ENCODE results near the gene PLCL2.

The PLCL2 gene

GRCh38 chr3:17011728-17012338 is 127.1 kb downstream of the PLCL2 start:
- DNase-seq (ENCODE audit: low spot score) = no peak

- DNase-seq (ENCODE audit: low spot score) = peak; percentile 7
Observed at GRCh38 chr3:17013050-17013449, 128.3 kb downstream of the PLCL2 start.

- DNase-seq (ENCODE audit: low spot score) = no peak
Observed at GRCh38 chr3:17013571-17013970, 128.8 kb downstream of the PLCL2 start.

GRCh38 chr3:17014284-17014683 is 129.5 kb downstream of the PLCL2 start:
- DNase-seq (ENCODE audit: low spot score) = no peak

- no peak for DNase-seq (ENCODE audit: low spot score)
Observed at GRCh38 chr3:17014709-17015108, 130.0 kb downstream of the PLCL2 start.

- no peak for DNase-seq (ENCODE audit: low spot score)
Observed at GRCh38 chr3:17021614-17022013, 136.9 kb downstream of the PLCL2 start.

GRCh38 chr3:17023006-17023664 is 138.4 kb downstream of the PLCL2 start:
- DNase-seq (ENCODE audit: low spot score) = no peak

- no peak for DNase-seq (ENCODE audit: low spot score)
Observed at GRCh38 chr3:17025594-17026139, 140.9 kb downstream of the PLCL2 start.

GRCh38 chr3:17027318-17027717 is 142.6 kb downstream of the PLCL2 start:
- no peak for DNase-seq (ENCODE audit: low spot score)

GRCh38 chr3:17028363-17028762 is 143.6 kb downstream of the PLCL2 start:
- no peak for DNase-seq (ENCODE audit: low spot score)

- no peak for DNase-seq (ENCODE audit: low spot score)
Observed at GRCh38 chr3:17030438-17030837, 145.7 kb downstream of the PLCL2 start.

- DNase-seq (ENCODE audit: low spot score) = no peak
Observed at GRCh38 chr3:17030956-17031652, 146.3 kb downstream of the PLCL2 start.

- DNase-seq (ENCODE audit: low spot score) = peak; percentile 49
Observed at GRCh38 chr3:17032407-17033034, 147.8 kb downstream of the PLCL2 start.

- DNase-seq (ENCODE audit: low spot score) = no peak
Observed at GRCh38 chr3:17033516-17034168, 148.9 kb downstream of the PLCL2 start.

- no peak for DNase-seq (ENCODE audit: low spot score)
Observed at GRCh38 chr3:17035033-17035432, 150.3 kb downstream of the PLCL2 start.

GRCh38 chr3:17035966-17036365 is 151.2 kb downstream of the PLCL2 start:
- DNase-seq (ENCODE audit: low spot score) = no peak

- DNase-seq (ENCODE audit: low spot score) = no peak
Observed at GRCh38 chr3:17038141-17038540, 153.4 kb downstream of the PLCL2 start.

GRCh38 chr3:17038900-17039553 is 154.3 kb downstream of the PLCL2 start:
- no peak for DNase-seq (ENCODE audit: low spot score)

- DNase-seq (ENCODE audit: low spot score) = peak; percentile 85
Observed at GRCh38 chr3:17039594-17039993, 154.8 kb downstream of the PLCL2 start.

- no peak for DNase-seq (ENCODE audit: low spot score)
Observed at GRCh38 chr3:17040322-17040989, 155.7 kb downstream of the PLCL2 start.

- no peak for DNase-seq (ENCODE audit: low spot score)
Observed at GRCh38 chr3:17040990-17041377, 156.2 kb downstream of the PLCL2 start.
